Glomerular endothelial cell (primary cell): ENCODE results near the gene FAM13B. TPM values are rescaled to one million over a fixed set of nuclear protein-coding genes. Genes with fewer than 3 reads are reported as not detected.
A peak's percentile ranks its signal among the peaks of the same experiment; 100 is the strongest.
"Not testable (repeated sequence)": the region's sequence is repeated elsewhere in the genome, so short reads cannot be mapped to it uniquely, and the experiment has no call there.

Experiments used
- DNase-seq: peaks from one replicate; pipeline ENCODE4 v3.0.0-alpha.2; 2011; ENCODE audit warnings: low read depth, low spot score; ENCODE audit errors: extremely low read depth
- total RNA-seq: library from RNA; depleted of rRNA; stranded (reverse); fragments of >200 nt; gene quantifications from 2 replicates; pipeline ENCODE4 v1.2.3, GENCODE V29; 2015

Gene FAM13B
- total RNA-seq: 10.5 and 16.2 TPM in 2 replicates

DNA sequence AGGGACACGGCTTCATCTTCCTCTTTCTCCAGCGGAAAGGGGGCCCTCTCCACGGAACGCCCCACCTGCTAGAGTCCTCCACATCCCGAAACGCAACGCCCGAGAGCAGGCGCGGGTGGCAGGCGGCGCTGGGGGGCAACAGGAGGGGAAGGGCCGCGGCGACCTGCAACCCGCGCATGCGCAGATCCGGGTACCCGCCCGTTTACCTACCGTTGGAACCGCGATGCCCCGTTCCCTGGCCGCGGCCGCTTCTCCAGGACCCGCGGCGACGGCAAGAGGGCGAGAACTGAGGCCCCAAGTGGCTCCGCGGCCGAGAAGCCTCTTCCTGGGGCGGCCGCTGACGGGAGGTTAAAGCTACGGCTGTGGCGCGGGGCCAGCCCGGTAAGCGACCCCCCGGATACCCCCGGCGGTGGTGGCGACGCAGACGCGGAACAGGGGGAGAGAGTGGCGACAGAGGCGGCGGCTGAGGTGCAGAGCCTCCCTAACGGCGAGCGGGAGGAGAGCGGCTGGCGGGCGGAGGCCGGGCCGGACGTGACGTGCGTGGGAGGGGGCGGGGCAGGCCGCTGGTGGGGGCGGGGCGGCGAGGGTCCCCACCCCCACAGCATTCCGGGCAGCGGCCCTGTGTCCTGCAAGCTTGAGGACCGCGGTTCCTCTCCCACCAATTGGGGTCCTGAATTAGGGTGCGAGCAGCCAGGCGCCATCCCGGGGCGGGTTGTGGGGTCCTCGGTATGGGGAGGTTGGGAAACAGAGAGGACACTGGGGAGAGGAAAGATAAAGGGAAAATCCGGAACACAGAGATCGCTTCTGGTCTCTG is at the start of gene FAM13B:
TSS of gene FAM13B (minus strand) at position 508 of the 814 bp plus-strand sequence. CDS start 13,968 bp downstream, outside the sequence.
- DNase-seq: no peak

DNA sequence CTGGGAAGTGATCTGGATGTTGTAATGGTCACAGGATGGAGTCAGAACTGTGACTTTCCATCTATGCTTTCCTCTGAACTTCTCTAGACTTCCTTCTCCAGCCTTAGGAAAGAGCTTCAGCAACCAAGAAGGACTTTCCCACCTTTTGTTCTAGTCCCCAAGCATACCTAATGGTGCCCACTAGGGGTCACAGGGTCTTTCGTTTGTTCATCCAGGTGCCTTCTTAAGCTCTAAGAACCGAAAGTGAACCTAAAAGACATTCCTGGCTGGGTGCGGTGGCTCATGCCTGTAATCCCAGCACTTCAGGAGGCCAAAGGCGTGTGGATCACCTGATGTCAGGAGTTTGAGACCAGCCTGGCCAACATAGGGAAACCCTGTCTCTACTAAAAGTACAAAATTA is 49.2 kb upstream of the FAM13B start:
- DNase-seq: no peak

- DNase-seq: no peak
These were observed 45.2 kb upstream of the FAM13B start for GRCh38 chr5:138078006-138078643.

GRCh38 chr5:138077064-138077696 is 44.3 kb upstream of the FAM13B start:
- DNase-seq: no peak

- not testable (repeated sequence) for DNase-seq
These were observed 37.1 kb upstream of the FAM13B start for GRCh38 chr5:138070026-138070425.

DNA sequence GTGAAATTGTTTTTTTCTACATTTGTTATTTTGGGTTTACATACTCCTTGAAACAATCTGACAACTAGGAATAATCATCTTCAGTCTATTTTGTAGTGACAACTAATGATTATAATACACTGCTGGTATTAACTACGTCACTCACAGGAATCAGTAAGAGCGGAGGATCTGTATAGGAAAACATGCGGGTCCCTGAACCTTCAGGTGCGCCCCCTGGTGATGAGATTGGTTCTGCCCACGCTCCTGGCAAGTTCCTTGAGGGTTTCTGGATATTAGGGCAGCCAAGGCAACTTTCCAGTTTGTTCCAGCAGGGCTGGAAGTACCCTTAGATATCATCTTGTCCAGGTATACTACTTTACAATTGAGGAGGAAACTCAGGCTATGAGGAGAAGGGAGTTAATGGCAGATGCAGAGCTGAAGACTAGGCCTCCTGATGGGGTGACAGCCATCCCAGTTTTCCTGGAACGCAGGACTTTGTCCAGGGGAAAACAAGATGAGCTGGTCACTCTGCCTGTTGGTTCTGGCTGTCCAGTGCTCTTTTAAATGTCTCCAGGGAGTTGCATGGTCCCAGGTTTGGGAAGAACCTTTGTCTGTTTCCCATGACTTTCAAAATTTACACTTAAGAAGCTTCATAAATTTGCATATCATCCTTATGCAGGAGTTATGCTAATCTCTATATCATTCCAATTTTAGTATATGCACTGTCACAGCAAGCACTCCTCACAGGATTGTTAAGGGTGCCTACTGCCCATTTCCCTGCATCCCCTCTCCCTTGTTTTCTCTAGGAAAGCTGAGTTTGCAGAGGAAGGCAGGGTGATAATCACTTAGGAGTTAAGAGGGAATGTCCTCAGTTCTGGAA is 36.1 kb upstream of the FAM13B start:
- peak; percentile 60 for DNase-seq

DNA sequence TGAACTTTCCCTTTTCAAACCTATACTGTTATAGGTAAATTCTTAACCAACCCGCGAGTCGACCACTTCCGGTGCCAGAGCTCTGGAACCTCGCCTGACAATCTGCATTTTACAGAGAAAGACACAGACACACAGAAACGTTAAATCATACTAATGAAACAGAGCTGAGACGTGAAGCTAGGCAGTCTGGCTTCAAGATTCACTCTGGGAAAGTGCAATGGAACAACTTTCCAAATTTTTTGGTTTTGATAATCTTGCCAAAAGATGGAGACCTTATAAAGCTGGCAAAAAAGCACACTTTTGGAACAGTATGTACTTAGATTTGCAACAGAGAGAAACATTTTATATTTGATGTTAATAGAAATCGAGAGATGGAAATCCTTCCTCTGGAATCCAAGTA is 35.1 kb upstream of the FAM13B start:
- DNase-seq: no peak

DNA sequence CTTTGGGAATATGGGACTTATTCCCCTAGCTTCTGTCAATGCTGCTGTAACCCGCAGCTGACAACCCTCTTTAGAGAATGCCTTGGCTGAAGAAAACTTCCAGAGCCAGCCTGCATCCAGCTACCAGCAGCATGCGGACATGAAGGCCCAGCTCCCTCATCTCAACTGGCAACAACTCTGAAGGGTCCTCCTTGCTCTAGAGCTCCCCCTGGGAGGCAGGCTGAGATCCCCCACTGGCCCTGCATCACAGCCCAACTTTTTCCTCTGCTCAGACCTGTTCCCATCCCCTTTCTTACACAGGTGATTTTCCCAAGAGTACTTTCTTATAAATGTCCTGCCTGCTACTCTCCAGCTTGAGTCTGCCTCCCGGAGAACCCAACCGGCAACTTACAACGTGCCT is 32.2 kb upstream of the FAM13B start:
- DNase-seq: no peak

- no peak for DNase-seq
These were observed 31.6 kb upstream of the FAM13B start for GRCh38 chr5:138064526-138064925.

- DNase-seq: no peak
These were observed 22.1 kb upstream of the FAM13B start for GRCh38 chr5:138054847-138055558.

DNA sequence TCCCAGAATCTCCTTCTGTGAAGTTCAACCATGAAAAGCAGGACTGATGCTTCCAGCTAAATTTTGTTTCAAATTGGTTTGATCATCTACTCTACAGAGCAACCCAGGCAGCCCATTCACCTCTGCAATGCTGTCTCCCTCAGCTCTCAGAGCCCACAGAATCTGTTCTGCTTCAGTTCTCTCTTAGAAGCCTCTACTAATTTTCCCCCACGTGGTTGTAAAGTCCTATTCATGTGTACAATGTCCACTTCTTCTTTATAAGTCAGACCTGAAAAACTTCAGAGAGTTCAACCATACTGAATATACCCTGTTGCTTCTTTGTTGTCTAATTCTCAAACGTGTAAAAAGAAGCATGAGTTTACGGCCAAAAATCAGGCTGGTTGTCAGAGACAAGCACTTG is 21.3 kb upstream of the FAM13B start:
- DNase-seq: no peak

- no peak for DNase-seq
These were observed 20.7 kb upstream of the FAM13B start for GRCh38 chr5:138053554-138053953.

- DNase-seq: not testable (repeated sequence)
These were observed 19.8 kb upstream of the FAM13B start for GRCh38 chr5:138052718-138053117.

- DNase-seq: no peak
These were observed 18.8 kb upstream of the FAM13B start for GRCh38 chr5:138051441-138052296.

DNA sequence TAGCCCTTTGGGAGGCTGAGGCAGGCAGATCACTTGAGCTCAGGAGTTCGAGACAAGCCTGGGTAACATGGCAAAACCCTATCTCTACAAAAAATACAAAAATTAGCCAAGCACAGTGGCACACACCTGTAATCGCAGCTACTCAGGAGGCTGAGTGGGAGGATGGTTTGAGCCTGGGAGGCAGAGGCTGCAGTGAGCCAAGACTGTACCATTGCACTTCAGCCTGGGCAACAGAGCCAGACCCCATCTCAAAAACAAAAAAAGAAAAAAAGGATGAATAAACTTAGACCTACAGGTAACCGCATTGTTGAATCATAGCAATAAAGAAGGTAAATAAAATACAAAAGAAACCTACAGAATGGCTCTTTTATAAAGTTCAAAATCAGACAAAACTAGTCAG is 12.4 kb upstream of the FAM13B start:
- not testable (repeated sequence) for DNase-seq

- no peak for DNase-seq
These were observed 5.9 kb upstream of the FAM13B start for GRCh38 chr5:138038826-138039225.

GRCh38 chr5:138037907-138038633 is 5.2 kb upstream of the FAM13B start:
- DNase-seq: no peak

DNA sequence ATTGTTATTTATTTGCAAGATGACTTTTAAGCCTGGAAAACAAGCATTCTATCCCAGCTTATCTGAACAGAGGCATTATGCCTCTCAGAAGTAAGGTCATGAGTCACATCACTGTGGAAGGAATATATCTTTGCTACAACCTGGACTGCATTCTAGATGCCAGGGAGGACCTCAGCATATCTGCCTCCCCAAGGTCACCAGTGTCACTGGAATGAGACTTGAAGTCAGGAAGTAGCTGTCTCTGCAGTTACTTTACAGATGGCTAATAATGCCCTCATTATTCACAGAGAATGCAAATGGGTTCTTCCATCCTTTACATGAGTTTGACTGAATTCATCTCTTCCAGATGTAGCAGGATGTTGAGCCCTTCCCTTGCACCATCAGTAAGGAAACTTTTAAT is 4.4 kb upstream of the FAM13B start:
- no peak for DNase-seq
